Hepatic stellate cell (primary cell): Measurements from ENCODE around the gene DLGAP1.

Experiments
- DNase-seq: peaks from one replicate; pipeline ENCODE4 v3.0.0; 2011; ENCODE audit warnings: low spot score

The DLGAP1 gene

GRCh38 chr18:3450012-3450798 is 1004.9 kb downstream of the DLGAP1 start, which contains the start of gene TGIF1:
TSS of gene TGIF1 (plus strand) at chr18:3450172. CDS start at chr18:3450490, 318 bp downstream.
- DNase-seq: peak; percentile 66

- DNase-seq: peak; percentile 79
Measured at GRCh38 chr18:3449512-3450011, 1005.5 kb downstream of the DLGAP1 start.

GRCh38 chr18:3448838-3449511 is 1006.1 kb downstream of the DLGAP1 start:
- peak; percentile 40 for DNase-seq

GRCh38 chr18:3447895-3448837 is 1006.9 kb downstream of the DLGAP1 start:
- DNase-seq: peak; percentile 86

- DNase-seq: no peak
Measured at GRCh38 chr18:3447068-3447894, 1007.8 kb downstream of the DLGAP1 start.
